Activated CD4-positive, CD25-positive, alpha-beta regulatory T cell treated with anti-CD3 and anti-CD28 coated beads, Interleukin-2, amount 50 U/mL, for 72 hours (primary cell): ENCODE results near the gene SELENOI.
"Not testable (repeated sequence)": the region's sequence is repeated elsewhere in the genome, so short reads cannot be mapped to it uniquely, and the experiment has no call there.

ENCODE experiments used
- DNase-seq: peaks from one replicate; pipeline ENCODE4 v3.0.0; 2021

The SELENOI gene

GRCh38 chr2:26359886-26360473, 14.0 kb downstream of the SELENOI start:
- DNase-seq, result no peak

GRCh38 chr2:26363323-26363722, 17.4 kb downstream of the SELENOI start:
- no peak for DNase-seq

GRCh38 chr2:26363958-26364357, 18.0 kb downstream of the SELENOI start:
- DNase-seq, result no peak

GRCh38 chr2:26364669-26365068, 18.7 kb downstream of the SELENOI start:
- no peak for DNase-seq

DNA sequence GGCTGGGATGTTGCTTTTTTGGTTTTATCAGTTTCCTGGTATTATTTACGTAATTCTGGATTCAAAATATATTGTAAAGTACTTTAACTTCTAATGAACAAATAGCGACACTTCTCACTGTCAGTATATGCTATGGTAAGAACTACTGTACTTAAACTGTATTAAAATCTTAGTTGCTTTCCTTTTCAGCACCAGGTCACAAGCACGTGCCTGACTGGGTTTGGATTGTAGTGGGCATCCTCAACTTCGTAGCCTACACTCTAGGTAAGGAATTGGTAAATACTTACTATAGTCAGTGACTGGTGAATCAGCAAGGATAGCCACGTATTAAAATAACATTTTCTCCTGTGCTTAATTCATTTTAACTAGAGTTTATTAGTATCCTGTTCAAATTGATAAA, 21.0 kb downstream of the SELENOI start:
- no peak for DNase-seq

- not testable (repeated sequence) for DNase-seq
Measured at GRCh38 chr2:26369664-26370063, 23.7 kb downstream of the SELENOI start.

DNA sequence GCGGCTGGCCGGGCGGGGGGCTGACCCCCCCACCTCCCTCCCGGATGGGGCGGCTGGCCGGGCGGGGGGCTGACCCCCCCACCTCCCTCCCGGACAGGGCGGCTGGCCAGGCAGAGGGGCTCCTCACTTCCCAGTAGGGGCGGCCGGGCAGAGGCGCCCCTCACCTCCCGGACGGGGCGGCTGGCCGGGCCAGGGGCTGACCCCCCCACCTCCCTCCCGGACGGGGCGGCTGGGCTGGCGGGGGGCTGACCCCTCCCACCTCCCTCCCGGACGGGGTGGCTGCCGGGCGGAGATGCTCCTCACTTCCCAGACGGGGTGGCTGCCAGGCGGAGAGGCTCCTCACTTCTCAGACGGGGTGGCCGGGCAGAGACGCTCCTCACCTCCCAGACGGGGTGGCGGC, 25.0 kb downstream of the SELENOI start:
- not testable (repeated sequence) for DNase-seq

DNA sequence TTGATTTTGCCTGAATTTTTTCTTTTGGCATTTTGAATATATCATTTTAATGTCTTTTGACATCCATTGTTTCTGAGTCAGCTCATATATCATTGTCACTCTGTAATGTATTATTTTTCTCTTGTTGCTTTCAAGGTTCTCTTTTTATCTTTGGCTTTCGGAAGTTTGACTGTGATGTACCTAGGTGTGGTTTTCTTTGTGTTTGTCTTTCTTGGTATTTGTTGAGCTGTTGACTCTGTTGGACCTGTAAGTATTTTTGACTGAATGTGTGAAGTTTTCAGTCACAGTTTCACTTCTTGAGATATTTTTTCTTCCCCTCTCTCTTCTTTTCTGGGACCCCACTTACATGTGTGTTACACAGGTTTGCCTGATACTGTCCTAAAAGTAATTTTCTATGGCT, 30.9 kb downstream of the SELENOI start:
- DNase-seq, result no peak

- DNase-seq, result no peak
Measured at GRCh38 chr2:26380281-26380680, 34.3 kb downstream of the SELENOI start.

DNA sequence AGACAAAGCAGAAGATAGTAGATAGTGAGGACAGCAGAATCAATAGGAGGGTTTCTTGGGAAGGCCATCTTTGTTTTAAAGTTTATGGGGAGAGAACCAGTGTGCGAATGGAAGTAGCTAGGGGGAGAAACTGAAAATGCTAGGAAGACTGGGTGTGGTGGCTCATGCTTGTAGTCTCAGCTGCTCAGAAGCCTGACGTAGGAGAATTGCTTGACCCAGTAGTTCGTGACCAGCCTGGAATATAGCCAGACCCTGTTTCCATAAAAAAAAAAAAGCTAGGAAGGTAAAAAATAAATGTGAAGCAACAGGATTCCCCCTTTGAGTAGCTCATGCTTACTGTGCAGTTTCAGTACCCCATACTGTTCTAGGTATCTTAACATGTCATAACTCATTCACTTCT, 36.6 kb downstream of the SELENOI start:
- no peak for DNase-seq

- no peak for DNase-seq
Measured at GRCh38 chr2:26384183-26384582, 38.2 kb downstream of the SELENOI start.

DNA sequence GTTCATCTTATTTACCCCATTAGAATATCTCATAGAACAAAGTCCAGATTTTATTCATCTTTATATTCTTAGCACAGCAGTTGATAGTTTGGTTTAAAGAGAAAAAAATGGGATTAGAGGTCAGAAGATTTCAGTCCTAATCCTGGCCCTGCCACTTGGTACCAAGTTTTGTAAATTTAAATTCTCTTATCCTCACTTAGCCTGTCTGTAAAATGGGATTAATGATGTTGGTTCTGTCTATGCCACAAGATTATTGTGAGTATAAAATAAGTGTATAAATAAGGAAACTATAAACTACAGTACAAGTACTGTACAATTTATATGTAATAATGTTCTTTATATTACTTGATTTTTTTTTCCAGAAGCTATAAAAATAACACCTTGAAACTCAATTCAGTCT, 38.7 kb downstream of the SELENOI start:
- DNase-seq, result no peak

DNA sequence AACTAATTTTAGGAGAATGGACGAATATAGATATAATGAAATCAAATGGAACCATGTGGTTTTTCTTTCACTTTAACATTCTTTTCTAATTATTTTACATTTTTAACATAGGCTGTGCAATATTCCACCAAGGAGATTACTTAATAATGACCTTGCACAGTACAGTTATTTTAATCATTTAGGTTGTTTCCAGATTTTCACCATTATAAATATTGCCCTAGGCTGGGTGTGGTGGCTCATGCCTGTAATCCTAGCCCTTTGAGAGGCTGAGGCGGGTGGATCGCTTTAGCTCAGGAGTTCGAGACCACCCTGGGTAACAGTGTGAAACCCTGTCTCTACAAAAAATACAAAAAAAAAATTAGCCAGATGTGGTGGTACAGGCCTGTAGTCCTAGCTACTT, 41.2 kb downstream of the SELENOI start:
- DNase-seq, result no peak

DNA sequence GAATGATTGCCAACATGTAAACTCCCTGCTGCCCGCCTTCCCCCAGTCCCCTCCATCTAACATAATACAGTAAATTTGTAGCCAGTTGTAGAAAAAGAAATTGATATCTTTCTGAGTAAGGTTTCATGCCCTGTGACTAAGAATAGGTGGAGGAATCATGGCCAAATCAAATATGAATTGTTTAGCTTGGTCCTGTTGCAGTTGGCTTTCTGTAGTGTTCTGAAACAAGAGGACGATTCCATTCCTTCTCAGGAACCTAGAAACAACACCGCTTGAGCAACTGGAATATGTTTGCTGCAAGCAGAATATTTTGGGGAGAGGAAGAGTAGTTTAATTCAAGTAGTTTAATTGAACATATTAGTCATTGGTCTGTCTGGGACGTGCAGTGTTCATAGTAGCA, 48.8 kb downstream of the SELENOI start:
- no peak for DNase-seq

- DNase-seq, result no peak
Measured at GRCh38 chr2:26395394-26395793, 49.5 kb downstream of the SELENOI start.

DNA sequence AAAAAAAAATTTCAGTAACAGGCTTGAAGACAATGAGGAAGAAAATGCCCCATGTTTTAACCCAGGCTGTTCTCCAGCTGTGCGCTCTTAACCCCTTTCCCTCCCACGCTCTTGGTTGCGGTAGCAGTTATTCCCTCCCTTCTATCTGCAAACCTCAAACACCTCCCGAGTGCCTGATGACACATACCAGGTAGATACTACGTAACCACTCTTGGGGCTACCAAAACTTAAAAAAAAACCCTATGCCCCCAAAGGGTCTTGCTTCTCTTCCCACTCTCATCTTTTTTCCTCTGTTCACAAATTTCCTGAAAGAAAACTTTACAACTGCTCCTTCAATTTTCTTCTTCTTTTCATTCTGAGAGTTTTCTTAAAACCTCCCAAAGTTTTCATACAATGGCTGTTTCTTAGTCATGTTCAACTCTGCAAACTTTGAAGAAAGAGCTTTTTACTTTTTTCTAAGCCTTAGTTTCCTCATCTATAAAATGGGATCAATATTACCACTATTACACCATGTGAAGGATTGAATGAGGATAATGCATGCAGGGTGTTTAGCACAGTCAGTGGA, 50.9 kb downstream of the SELENOI start:
- DNase-seq, result no peak

DNA sequence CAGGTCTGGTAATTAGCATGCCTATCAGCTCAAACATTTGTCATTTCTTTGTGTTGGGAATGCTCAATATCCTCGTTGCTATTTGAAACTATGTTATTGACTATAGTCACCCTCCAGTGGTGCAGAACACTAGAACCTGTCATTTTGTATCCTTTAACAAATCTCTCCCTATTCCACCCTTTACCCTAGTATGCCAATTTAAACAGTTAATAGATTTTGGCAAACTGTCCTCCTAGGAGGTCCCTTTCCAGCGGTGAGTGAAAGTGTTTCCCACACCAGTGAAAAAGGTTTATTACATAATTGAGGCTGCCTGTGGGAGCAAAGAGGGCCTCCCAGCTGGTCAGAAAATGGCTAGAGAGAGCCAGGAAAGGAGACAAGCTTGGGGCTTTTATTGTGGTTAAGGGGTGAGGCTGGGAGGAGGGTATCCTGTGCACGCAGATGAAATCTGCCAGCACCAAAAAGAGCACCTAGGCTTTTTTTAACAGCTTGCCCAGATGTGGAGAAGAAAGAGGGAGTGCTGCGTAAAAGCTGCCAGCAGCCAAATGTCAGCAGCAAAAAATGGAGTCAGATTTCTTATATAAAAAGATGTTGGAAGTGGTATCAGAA, 53.9 kb downstream of the SELENOI start:
- no peak for DNase-seq

- no peak for DNase-seq
Measured at GRCh38 chr2:26400723-26401122, 54.8 kb downstream of the SELENOI start.

DNA sequence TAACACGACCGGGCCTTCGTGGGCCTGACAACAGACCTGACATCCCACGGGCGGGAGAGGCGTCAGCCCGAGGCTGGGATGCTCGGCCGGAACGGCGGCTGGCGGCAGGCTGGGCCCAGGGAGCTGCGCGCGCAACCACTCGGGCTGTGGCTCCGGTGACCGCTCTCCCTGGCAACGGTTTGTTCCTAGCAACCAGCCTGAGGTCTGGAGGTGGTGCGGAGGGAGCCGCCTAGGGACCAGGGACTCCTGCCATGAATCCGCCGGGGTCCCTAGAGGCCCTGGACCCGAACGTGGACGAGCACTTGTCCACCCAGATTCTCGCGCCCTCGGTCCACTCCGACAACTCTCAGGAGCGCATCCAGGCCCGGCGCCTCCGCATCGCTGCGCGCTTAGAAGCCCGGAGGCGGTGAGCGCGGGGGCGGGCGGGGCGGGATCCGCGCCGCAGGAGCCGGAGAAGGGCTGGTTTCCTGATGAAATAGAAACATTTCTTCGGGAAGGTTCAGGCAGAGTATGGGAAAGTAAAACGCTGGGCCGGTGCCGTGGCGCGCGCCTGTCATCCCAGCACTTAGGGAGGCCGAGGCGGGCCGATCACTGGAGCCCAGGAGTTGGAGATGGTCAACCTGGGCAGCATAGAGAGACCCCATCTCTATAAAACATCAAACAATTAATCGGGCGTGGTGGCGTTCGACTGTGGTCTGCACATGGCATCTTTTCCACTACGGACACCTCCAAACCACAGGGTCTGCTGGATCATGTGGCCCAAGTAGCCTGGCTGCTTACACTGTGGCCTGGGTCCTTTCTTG, 56.0 kb downstream of the SELENOI start, which contains the start of gene DRC1:
Gene DRC1 (plus strand): TSS at position 182 of the 803 bp plus-strand sequence. CDS start 70 bp downstream, at position 252.
- no peak for DNase-seq

GRCh38 chr2:26407526-26407925, 61.6 kb downstream of the SELENOI start:
- no peak for DNase-seq

- no peak for DNase-seq
Measured at GRCh38 chr2:26409785-26410184, 63.8 kb downstream of the SELENOI start.

DNA sequence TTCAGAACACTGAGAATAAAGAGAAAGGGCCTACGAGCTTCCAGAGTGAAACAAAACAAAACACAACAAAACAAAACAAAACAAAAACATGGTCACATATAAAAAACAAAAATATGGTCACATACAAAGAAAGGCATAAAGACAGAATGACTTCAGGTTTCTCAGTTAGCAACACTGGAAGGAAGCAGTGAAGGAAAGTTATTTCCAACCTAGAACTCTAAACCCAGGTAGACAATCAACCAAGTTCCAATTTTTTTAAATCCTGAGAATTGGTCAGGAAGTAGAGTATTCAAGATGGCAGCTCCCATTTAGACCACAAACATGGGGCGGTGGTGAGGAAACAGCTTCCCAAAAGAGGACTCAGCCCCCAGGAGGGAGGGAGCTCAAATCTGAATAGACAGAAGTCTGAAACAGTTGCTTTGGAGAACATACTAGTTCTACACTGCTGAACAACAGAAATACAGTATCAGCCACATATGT, 64.9 kb downstream of the SELENOI start:
- no peak for DNase-seq

DNA sequence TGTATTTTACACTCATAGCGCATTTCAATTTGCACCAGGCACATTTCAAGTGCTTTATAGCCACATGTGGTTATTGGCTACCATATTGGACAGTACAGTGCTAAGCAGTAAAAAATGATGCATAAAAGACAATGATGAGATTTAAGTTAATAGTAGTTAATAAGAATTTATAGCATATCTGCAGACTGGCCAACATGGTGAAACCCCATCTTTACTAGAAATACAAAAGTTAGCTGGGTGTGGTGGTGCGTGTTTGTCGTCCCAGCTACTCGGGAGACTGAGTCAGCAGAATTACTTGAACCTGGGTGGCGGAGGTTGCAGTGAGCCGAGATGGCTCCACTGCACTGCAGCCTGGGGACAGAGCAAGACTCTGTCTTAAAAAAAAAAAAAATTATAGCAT, 65.5 kb downstream of the SELENOI start:
- no peak for DNase-seq
